UCSD-AML1 (cell line): ENCODE data around the gene ABCB1.
"Not testable (repeated sequence)": the region's sequence is repeated elsewhere in the genome, so short reads cannot be mapped to it uniquely, and the experiment has no call there.

Experiments used
- DNase-seq: peaks from one replicate; lab custom pipeline; 2025; ENCODE audit not compliant: unreplicated experiment; lab: John Stamatoyannopoulos, UW

The ABCB1 gene

DNA sequence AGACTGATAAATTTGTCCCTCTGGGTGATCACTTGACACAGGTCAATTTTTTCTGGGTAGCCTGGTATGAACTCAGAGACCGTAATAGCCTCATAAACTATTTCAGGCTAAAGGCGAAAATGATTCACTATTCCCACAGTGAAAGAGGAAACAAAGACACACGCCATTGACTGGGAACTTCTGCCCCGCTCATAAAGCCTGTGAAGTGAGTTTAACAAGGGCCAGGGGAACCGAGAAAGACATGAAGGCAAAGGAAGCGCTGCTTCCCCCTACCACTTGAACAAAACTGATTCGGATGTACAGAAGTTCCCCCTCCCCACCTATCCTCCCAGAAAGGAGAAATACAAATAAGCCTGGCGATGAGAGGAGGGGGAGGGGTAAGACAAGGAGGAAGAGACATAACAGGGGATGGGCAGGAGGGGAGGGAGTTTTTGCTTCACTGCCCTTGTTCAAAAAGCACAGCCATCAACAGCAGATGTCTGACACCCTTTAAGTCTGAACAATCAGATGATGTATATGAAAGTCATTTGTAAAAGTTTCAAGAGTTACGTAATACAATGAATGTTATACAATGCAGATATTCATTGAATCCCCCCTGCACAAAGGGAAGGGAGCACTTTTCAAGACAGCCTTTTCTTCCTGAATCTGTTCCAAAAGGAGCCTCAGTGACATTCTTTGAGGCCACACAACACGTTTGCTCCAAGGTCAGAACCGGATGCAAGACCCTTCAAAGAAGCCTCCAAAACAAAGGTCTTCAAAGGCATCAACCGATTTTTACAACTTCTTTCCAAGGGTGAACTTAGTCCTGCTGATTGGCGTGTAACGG lies 125.9 kb downstream of the ABCB1 start:
- peak; percentile 8 for DNase-seq

DNA sequence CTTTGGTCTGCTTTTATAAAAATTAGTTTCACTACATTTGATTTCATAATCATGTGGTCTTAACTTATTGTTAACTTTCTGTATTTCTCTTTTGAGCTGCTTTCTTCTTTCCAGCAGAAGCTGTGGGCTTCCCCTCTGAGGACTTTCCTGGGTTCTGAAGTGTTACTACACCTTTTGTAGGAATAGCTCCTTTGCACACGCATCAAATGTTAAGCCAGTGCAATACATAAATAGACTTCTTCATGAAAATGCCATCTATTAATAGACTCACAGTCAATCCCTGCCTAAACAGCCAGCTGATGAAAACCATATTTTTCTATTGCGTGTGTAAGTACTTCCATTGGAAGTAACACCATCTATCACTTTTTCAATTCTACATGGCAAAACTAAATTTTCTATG lies 126.7 kb downstream of the ABCB1 start:
- no peak for DNase-seq

- no peak for DNase-seq
Measured at GRCh38 chr7:87473192-87473591, 127.5 kb downstream of the ABCB1 start.

DNA sequence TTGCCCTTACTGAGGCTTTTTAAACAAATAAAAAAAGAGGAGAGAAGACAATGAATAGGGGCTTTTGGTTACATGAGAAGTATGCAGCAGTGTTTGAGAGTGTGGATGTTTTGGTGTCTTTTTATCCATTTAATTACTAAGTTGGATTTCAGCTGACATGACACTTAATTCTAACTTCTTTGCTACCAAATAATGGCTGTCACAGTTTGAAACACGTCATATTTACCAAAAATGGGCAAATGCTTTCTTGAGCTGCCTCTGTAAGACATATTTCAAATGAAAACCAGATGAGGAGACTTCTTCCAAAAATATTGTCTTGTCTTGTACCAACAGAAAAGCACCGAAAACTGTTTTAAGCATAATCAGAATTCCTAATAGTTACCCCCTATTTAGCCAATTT lies 129.2 kb downstream of the ABCB1 start:
- DNase-seq = no peak

GRCh38 chr7:87469204-87469603 lies 131.5 kb downstream of the ABCB1 start:
- not testable (repeated sequence) for DNase-seq

DNA sequence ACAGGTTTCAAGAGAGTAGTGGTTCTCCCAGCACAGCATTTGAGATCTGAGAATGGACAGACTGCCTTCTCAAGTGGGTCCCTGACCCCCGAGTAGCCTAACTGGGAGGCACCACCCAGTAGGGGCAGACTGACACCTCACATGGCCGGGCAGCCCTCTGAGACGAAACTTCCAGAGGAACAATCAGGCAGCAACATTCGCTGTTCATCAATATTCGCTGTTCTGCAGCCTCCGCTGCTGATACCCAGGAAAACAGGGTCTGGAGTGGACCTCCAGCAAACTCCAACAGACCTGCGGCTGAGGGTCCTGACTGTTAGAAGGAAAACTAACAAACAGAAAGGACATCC lies 135.2 kb downstream of the ABCB1 start:
- not testable (repeated sequence) for DNase-seq

- DNase-seq = not testable (repeated sequence)
Measured at GRCh38 chr7:87464830-87465533, 135.7 kb downstream of the ABCB1 start.

- no peak for DNase-seq
Measured at GRCh38 chr7:87463982-87464381, 136.7 kb downstream of the ABCB1 start.

- DNase-seq = not testable (repeated sequence)
Measured at GRCh38 chr7:87460444-87460843, 140.2 kb downstream of the ABCB1 start.

DNA sequence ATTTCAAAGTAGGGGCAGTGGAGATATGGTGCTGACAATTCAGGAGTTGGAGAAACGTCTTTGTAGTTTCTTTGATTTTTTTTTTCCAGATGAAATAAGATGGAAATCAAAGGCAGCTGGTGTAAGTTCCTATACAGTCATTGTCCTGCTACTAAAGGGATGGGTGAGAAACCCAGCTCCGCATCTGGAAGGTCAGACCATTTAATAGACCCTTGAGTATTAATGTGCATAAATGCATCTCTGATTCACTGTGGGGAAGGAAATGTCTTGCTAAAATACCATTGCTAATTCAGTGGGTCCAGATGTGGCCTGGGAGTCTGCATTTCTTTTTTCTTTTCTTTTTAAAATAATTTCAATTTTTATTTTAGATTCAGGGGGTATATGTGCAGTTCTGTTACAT lies 140.7 kb downstream of the ABCB1 start:
- DNase-seq = no peak

DNA sequence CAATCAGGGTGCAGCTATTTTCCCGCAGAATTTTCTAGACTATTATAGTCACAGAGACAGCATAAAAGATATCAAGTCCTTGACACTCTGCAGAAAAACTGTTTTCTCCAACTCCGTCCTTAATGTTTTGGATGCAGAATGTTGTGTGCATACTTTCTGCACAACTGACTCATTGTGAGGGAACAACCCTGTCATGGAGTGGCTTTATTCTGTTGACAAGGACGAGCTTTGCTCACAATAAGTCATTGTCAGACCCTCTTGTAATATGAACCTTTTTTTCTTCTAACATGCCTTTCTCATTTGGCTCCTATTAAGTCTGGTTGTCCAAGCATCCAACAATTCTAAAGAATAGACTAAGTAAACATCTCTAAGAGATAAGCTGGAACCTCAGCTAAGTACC lies 142.5 kb downstream of the ABCB1 start:
- no peak for DNase-seq

- DNase-seq = no peak
Measured at GRCh38 chr7:87456247-87456646, 144.4 kb downstream of the ABCB1 start.
